ENCODE data around the gene MPHOSPH6.
A peak's percentile ranks its signal among the peaks of the same experiment; 100 is the strongest.

DNA sequence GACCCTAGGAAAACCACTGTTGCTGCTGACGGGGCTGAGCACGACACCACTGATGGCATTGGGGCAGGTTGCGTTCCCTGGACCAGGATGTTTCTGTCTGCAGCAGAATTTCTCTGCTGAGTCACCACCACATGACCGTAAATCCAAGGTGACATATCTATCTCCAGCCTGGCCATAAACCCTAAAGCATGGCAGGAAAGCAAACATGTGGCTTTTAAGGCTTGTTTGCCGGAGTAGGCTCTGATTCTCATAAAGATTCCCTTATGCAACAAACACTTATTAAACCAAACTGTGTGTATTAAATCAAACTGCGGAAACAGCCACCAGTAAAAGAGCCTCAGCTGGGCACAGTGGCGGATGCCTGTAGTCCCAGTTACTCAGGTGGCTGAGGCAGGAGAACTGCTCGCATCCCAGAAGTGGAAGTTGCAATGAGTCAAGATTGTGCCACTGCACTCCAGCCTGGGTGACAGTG is 17.3 kb downstream of the MPHOSPH6 start:
- no peak for TF ChIP-seq MAZ (IDR thresholded peaks at IDR 0.05; ENCODE audit: borderline replicate concordance, low read depth, low read length)
- TF ChIP-seq, protein P1, sequence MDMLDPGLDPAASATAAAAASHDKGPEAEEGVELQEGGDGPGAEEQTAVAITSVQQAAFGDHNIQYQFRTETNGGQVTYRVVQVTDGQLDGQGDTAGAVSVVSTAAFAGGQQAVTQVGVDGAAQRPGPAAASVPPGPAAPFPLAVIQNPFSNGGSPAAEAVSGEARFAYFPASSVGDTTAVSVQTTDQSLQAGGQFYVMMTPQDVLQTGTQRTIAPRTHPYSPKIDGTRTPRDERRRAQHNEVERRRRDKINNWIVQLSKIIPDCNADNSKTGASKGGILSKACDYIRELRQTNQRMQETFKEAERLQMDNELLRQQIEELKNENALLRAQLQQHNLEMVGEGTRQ (IDR thresholded peaks at IDR 0.05; ENCODE audit: low read depth, low read length): peak; percentile 61
- TF ChIP-seq, protein P2, sequence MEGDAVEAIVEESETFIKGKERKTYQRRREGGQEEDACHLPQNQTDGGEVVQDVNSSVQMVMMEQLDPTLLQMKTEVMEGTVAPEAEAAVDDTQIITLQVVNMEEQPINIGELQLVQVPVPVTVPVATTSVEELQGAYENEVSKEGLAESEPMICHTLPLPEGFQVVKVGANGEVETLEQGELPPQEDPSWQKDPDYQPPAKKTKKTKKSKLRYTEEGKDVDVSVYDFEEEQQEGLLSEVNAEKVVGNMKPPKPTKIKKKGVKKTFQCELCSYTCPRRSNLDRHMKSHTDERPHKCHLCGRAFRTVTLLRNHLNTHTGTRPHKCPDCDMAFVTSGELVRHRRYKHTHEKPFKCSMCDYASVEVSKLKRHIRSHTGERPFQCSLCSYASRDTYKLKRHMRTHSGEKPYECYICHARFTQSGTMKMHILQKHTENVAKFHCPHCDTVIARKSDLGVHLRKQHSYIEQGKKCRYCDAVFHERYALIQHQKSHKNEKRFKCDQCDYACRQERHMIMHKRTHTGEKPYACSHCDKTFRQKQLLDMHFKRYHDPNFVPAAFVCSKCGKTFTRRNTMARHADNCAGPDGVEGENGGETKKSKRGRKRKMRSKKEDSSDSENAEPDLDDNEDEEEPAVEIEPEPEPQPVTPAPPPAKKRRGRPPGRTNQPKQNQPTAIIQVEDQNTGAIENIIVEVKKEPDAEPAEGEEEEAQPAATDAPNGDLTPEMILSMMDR (conservative IDR thresholded peaks at IDR 0.05; ENCODE audit: low read depth, low read length): no peak
- TF ChIP-seq FOS (IDR thresholded peaks at IDR 0.05; ENCODE audit: low read depth, low read length): no peak
- TF ChIP-seq RFX5 (IDR thresholded peaks at IDR 0.05; ENCODE audit: low read depth, low read length): no peak
- no peak for TF ChIP-seq POLR2A (IDR thresholded peaks at IDR 0.05; ENCODE audit: low read depth, low read length)
- TF ChIP-seq CEBPB (IDR thresholded peaks at IDR 0.05; ENCODE audit: low read depth, low read length): no peak
- no peak for TF ChIP-seq SMC3 (IDR thresholded peaks at IDR 0.05; ENCODE audit: low read depth, low read length)
- TF ChIP-seq, protein P3, sequence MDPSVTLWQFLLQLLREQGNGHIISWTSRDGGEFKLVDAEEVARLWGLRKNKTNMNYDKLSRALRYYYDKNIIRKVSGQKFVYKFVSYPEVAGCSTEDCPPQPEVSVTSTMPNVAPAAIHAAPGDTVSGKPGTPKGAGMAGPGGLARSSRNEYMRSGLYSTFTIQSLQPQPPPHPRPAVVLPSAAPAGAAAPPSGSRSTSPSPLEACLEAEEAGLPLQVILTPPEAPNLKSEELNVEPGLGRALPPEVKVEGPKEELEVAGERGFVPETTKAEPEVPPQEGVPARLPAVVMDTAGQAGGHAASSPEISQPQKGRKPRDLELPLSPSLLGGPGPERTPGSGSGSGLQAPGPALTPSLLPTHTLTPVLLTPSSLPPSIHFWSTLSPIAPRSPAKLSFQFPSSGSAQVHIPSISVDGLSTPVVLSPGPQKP (IDR thresholded peaks at IDR 0.05; ENCODE audit: borderline replicate concordance, low read depth, low read length): no peak
- TF ChIP-seq MXI1 (IDR thresholded peaks at IDR 0.05; ENCODE audit: borderline replicate concordance, low read depth, low read length): peak; percentile 64; the same call in 1 of the 2 replicates
- no peak for TF ChIP-seq MAFK (IDR thresholded peaks at IDR 0.05; ENCODE audit: low read depth, low read length)

All from IMR-90 (cell line).